OCI-LY3 (cell line): ENCODE results near the gene ID1.

Experiments used
- EZH2phosphoT487 ChIP-seq: fragments of 200-600 bp; shearing (Covaris generic); IDR thresholded peaks from 2 replicates; pipeline ENCODE4 v1.6.1; 2018; ENCODE audit warnings: antibody characterized with exemption, mixed run types, low read depth
- TF ChIP-seq, protein P1 (sequence below): fragments of 200-600, 300-600 bp; sonication (generic); IDR thresholded peaks from 2 replicates; pipeline ENCODE4 v1.5.1; 2014; ENCODE audit warnings: antibody characterized with exemption, low read length, low read depth

DNA sequence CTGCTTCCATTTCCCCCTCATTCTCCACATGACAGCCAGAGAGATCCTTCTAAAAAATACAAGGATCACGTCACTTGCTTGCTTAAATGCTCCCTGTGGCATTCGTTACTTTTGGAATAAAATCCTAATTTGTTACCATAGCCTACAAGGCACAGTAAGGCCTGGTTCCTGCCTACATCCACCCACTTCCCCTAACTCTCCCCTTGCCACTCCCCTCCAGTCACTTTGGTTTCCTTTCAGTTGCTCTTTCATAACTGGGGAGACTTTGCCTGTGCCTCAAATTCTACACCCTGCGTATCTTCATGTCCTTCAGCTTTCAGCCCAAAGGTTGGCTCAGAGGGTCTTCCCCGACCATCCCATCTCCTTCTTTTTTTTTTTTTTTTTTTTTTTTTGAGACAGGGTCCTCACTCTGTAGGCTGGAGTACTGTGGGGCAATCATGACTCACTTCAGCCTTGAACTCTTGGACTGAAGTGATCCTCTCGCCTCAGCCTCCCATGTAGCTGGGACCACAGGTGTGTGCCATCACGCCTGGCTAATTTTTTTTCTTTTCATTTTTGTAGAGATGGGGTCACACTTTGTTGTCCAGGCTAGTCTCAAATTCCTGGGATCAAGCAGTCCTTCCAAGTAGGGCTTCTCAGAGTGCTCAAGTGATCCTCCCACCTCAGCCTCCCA, 12.5 kb downstream of the ID1 start:
- TF ChIP-seq, protein P1, sequence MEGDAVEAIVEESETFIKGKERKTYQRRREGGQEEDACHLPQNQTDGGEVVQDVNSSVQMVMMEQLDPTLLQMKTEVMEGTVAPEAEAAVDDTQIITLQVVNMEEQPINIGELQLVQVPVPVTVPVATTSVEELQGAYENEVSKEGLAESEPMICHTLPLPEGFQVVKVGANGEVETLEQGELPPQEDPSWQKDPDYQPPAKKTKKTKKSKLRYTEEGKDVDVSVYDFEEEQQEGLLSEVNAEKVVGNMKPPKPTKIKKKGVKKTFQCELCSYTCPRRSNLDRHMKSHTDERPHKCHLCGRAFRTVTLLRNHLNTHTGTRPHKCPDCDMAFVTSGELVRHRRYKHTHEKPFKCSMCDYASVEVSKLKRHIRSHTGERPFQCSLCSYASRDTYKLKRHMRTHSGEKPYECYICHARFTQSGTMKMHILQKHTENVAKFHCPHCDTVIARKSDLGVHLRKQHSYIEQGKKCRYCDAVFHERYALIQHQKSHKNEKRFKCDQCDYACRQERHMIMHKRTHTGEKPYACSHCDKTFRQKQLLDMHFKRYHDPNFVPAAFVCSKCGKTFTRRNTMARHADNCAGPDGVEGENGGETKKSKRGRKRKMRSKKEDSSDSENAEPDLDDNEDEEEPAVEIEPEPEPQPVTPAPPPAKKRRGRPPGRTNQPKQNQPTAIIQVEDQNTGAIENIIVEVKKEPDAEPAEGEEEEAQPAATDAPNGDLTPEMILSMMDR, result no peak
- no peak for TF ChIP-seq EZH2phosphoT487
